ENCODE results near the gene HK1. TPM values are rescaled to one million over a fixed set of nuclear protein-coding genes. Genes with fewer than 3 reads are reported as not detected.

HK1 gene
- total and polyA plus RNA-seq, 2 donors (not counting 1 experiment from before 2014, with no cell fraction given): 24.7 to 40.8 TPM

DNA sequence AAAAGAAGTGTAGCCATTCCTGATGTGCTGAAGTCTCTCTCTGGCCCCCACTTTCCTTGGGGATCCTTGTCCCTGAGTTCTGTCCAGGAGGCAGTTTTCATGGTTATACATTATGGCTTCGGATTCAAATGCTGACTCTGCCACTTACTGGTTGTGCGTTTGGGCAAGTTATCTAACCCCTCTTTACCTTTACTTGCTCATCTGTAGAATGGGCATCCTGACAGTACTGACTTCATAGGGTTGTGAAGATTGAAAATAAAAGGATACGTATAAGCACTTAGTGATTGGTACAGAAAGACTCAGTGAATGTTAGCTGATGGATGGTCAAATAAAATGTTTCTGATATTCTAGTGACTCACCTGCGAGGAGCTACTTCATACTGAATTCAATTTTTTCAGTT, 73.3 kb downstream of the HK1 start:
- CTCF ChIA-PET: no interaction called here
- Histone ChIP-seq H3K4me2 (replicated peaks; ENCODE audit: low read depth, low read length, poor library complexity, severe bottlenecking) (no peak overlapping the region), H3K79me2 (ENCODE audit: control insufficient read depth, insufficient read depth, low read length) (peaks cover 86% of the 10 kb centered on the region), H3K9ac (ENCODE audit: low read length) (no peak overlapping the region), H3K9me3 (ENCODE audit: control extremely low read depth in 1 of 3, control insufficient read depth in 2 of 3, insufficient read depth in 1 of 3, low read length in 2 of 3) (no peaks in the 10 kb centered on the region), H3K4me1 (ENCODE audit: control insufficient read depth in 2 of 2, insufficient read depth in 2 of 2, low read length in 2 of 2) (peaks cover 36 to 37% of the 10 kb centered on the region in 2 donors), H3K36me3 (replicated peaks in 1 of 2; ENCODE audit: control extremely low read depth in 1 of 2, control insufficient read depth in 1 of 2, extremely low read depth in 1 of 2, insufficient read depth in 2 of 2, low read length in 1 of 2) (no peaks in the 10 kb centered on the region), H2AFZ (ENCODE audit: insufficient read depth, low read depth, low read length, poor library complexity, severe bottlenecking) (no peak overlapping the region), H3K4me3 (ENCODE audit: control extremely low read depth in 1 of 5, extremely low read depth in 1 of 5, insufficient read depth in 1 of 5, low read depth in 2 of 5, low read length in 4 of 5) (no peak overlapping the region), H3K27me3 (replicated peaks in 1 of 4; ENCODE audit: control extremely low read depth in 1 of 4, control insufficient read depth in 3 of 4, insufficient read depth in 4 of 4, low read length in 3 of 4) (no peaks in the 10 kb centered on the region), H3K27ac (ENCODE audit: low read length in 2 of 2) (no peak overlapping the region), H4K20me1 (ENCODE audit: control insufficient read depth, insufficient read depth, low read length, poor library complexity, severe bottlenecking) (no peaks in the 10 kb centered on the region)
- intact Hi-C loops (cut with micrococcal nuclease): no loop called here
- ATAC-seq (ENCODE audit: low read depth) (no peak), DNase-seq (no peak)
- 100% methylated on average over 1 of the region's 4 CpGs for WGBS (ENCODE audit: insufficient coverage)
- no peaks in the 10 kb centered on the region for H3K9me3 Mint-ChIP-seq (ENCODE audit: insufficient read depth)
- TF ChIP-seq, protein P1, sequence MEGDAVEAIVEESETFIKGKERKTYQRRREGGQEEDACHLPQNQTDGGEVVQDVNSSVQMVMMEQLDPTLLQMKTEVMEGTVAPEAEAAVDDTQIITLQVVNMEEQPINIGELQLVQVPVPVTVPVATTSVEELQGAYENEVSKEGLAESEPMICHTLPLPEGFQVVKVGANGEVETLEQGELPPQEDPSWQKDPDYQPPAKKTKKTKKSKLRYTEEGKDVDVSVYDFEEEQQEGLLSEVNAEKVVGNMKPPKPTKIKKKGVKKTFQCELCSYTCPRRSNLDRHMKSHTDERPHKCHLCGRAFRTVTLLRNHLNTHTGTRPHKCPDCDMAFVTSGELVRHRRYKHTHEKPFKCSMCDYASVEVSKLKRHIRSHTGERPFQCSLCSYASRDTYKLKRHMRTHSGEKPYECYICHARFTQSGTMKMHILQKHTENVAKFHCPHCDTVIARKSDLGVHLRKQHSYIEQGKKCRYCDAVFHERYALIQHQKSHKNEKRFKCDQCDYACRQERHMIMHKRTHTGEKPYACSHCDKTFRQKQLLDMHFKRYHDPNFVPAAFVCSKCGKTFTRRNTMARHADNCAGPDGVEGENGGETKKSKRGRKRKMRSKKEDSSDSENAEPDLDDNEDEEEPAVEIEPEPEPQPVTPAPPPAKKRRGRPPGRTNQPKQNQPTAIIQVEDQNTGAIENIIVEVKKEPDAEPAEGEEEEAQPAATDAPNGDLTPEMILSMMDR (IDR thresholded peaks at IDR 0.05): no peak
- no peak for TF ChIP-seq EZH2 (IDR thresholded peaks at IDR 0.05; ENCODE audit: borderline replicate concordance, insufficient read depth, low read depth, low read length, poor library complexity, severe bottlenecking)
- H3K27ac Mint-ChIP-seq: no peak overlapping the region
- H3K4me1 Mint-ChIP-seq: peaks cover 33% of the 10 kb centered on the region
- POLR2A ChIA-PET: no interaction called here
- H3K27me3 Mint-ChIP-seq: no peaks in the 10 kb centered on the region
- H3K4me3 Mint-ChIP-seq: no peak overlapping the region

DNA sequence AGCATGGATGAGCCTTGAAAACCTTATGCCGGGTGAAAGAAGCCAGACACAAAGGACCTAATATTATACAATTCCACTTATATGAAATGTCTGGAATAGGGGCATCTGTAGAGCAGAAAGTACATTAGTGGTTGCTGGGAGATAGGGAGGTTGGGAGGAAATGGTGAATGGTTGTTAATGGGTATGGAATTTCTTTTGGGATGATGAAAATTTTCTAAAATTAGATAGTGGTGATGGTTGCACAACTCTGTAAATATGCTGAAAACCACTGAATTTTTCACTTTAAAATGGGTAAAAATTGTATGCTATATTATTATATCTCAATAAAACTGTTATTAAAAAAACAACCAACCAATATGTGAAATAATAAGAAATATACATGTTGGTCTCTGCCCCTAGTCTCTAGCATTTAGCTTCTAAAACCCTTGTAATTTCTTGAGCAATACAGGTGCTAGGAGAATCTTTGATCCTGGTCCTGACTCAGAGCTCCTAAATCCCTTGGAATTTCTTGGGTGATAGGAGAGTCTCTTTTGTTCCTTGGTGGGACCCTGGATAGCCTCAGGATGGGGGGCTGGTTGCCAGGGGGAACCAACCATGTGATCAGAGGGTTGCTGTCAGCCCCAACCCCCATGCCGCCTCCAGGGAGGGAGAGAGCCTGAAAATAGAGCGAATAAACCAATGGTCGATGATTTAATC, 74.4 kb downstream of the HK1 start:
- Mint-ChIP-seq H3K27ac (no peak overlapping the region), H3K9me3 (ENCODE audit: insufficient read depth) (no peaks in the 10 kb centered on the region), H3K4me3 (no peak overlapping the region), H3K4me1 (peaks cover 27% of the 10 kb centered on the region), H3K27me3 (no peaks in the 10 kb centered on the region)
- no peak overlapping the region for H3K4me3 ChIP-seq (ENCODE audit: control extremely low read depth in 1 of 5, extremely low read depth in 1 of 5, insufficient read depth in 1 of 5, low read depth in 2 of 5, low read length in 4 of 5)
- H4K20me1 ChIP-seq (ENCODE audit: control insufficient read depth, insufficient read depth, low read length, poor library complexity, severe bottlenecking): no peaks in the 10 kb centered on the region
- no peak overlapping the region for H3K9ac ChIP-seq (ENCODE audit: low read length)
- ATAC-seq (ENCODE audit: low read depth): no peak
- no peak for TF ChIP-seq EZH2 (IDR thresholded peaks at IDR 0.05; ENCODE audit: borderline replicate concordance, insufficient read depth, low read depth, low read length, poor library complexity, severe bottlenecking)
- TF ChIP-seq, protein P1 (IDR thresholded peaks at IDR 0.05): no peak
- CTCF ChIA-PET: interaction anchor here (0.6 kb wide), 1 partner anchor 55 kb away, joined by 3 read pairs; no protein-coding TSS in a partner anchor
- H3K4me1 ChIP-seq (ENCODE audit: control insufficient read depth in 2 of 2, insufficient read depth in 2 of 2, low read length in 2 of 2): peaks cover 25 to 26% of the 10 kb centered on the region in 2 donors
- peaks cover 80% of the 10 kb centered on the region for H3K79me2 ChIP-seq (ENCODE audit: control insufficient read depth, insufficient read depth, low read length)
- H3K9me3 ChIP-seq (ENCODE audit: control extremely low read depth in 1 of 3, control insufficient read depth in 2 of 3, insufficient read depth in 1 of 3, low read length in 2 of 3): no peaks in the 10 kb centered on the region
- no peak overlapping the region for H3K27ac ChIP-seq (ENCODE audit: low read length in 2 of 2)
- H3K4me2 ChIP-seq (replicated peaks; ENCODE audit: low read depth, low read length, poor library complexity, severe bottlenecking): no peak overlapping the region
- POLR2A ChIA-PET: no interaction called here
- WGBS (ENCODE audit: insufficient coverage): no CpG with 5 or more reads among the region's 4 CpGs
- H3K27me3 ChIP-seq (replicated peaks in 1 of 4; ENCODE audit: control extremely low read depth in 1 of 4, control insufficient read depth in 3 of 4, insufficient read depth in 4 of 4, low read length in 3 of 4): no peaks in the 10 kb centered on the region
- no peak for DNase-seq
- H2AFZ ChIP-seq (ENCODE audit: insufficient read depth, low read depth, low read length, poor library complexity, severe bottlenecking): no peak overlapping the region
- no peaks in the 10 kb centered on the region for H3K36me3 ChIP-seq (replicated peaks in 1 of 2; ENCODE audit: control extremely low read depth in 1 of 2, control insufficient read depth in 1 of 2, extremely low read depth in 1 of 2, insufficient read depth in 2 of 2, low read length in 1 of 2)
- intact Hi-C loops (cut with micrococcal nuclease): no loop called here
